Measurements from ENCODE around the gene C1orf141.
"Not testable (repeated sequence)": the region's sequence is repeated elsewhere in the genome, so short reads cannot be mapped to it uniquely, and the experiment has no call there.

Gene C1orf141

DNA sequence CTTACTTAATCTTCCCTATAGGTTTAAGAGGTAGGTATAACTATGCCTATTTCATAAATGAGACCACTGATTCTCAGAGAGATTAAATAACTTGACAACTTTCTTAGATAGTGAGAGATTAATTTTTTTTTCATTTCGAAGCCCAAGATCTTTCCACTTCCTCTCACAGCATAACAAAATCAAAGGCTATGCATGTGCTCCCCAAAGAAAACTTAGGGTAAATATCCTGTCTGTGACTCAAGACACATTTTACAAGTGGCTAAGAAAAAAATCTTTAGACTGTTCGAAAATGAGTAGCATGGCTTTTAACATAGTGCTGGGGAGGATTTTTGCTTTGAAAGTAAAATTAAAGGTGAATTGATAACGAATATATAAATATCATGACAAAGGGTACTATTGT is 8.2 kb upstream of the C1orf141 start:
- no peak for DNase-seq

DNA sequence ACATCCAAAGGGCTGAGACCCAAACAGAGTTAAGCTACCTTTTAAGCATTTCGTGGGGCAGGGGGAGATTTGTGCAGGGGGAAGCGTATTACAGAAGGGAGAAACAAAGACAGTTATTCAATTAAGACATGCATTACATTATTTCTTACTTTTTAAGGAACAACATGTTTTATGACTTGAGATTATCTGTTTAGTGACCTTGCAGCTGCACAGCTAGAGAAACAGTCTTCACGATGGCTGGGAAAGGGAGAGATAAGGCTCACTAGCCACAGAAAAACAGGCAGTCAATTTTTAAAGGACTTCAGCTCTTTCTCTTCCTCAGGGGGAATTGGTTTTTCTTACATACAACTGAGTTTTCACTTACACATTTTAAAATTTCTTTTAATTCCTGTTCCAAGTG is 7.1 kb upstream of the C1orf141 start:
- not testable (repeated sequence) for DNase-seq

DNA sequence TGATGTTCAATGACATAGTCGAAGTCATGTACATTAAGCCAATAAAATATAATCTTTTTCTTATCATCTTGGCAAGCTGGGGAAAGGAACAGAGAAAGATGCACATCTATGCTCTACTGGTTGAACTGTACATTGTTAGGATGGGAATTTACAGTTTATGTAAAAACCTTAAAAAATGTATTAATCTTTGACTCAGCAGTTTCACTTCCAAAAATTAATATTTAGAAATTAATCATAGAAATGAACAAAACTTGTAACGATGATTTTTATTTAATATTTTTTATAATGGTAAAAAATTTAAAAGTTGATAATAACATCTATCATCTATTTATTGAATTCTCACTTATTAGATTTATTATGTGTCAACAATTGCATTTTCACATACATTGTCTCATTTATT is 5.7 kb upstream of the C1orf141 start:
- DNase-seq = no peak

DNA sequence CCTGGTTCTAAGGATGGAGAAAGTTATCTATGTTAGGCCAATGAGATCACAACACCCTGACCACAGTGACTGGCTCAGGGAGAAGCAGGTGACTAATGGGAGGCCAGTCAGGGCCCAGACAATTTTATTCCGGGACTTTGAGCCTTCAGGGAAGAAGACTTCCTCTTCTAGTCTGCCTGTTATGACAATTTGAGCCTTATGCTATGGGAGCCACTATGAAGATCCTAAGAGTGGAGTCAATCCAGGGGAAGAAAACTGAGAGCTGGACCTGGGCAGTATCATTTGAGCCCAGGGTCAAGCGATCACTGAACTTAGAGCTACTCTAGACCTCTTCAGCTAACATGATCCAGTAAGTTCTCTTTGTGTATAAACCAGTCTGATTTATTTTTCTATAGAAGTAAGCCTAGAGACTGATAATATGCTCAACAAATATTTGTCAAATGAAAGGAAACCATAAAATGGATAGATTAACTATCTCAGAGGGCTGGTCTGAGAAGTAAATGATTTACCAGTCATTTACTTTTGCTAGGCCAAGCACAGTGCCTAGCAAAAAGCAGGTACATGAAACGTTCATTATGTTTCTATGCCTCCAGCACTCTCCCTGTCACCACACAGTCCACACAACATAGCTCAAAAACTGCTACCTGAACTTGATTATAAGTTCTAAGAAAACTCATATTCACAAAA is 4.2 kb upstream of the C1orf141 start:
- DNase-seq = no peak

DNA sequence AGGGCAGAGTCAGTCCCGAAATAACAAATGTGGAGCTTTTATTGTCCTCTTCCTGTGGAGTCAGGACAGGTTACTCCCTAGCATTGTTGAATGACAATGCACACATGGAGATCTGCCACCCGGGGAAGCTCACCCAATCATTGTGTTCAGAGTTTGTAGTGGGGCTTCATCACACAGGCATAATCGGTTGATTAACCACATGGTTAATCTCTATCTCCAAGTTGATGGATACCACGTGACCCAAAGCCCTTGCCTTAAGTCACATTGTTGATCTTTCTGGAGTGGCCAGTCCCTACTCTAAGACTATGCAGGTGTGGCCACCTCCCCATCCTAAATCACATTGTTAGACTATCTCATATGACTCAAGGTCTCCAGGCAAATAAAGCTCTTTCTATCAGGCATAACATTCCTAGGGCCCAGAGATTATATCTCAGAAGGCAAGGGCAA is 2.6 kb upstream of the C1orf141 start:
- no peak for DNase-seq

DNA sequence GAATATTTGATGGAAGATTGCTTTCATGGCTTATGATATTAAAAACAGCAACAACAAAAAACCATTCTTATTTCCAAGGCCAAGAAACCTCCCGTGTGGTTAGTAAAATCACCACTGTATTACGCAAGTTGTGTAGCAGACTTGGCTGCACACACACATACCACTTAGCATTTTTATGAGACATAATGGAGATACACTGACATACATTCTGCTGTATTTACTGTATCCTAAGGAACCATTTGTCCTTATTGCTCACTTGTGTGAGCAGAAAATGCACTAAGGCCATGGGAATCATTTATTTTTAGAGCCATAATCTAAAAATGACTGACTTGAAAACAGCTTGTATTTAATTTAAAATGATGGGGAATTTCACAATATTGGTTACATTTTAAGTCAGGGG is 584 bp upstream of the C1orf141 start:
- peak; percentile 19 for DNase-seq

DNA sequence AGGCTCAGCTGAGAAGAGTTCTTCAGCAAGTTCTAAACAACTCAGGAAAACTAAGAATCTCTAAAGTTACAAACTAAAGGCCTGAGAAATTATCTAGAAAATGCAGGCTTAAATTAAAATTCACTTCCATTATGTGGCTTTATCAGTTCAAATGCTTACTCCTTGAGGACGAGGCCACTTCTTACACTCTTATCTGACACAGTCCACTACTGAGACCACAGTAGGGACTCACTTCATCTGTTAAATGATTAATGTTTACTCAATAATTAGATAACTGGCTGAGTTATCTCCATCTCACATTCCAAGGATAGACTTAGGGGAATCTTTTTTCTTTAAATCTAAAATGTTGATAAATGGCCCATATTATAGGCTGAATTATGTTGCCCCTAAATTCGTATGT is 1.6 kb downstream of the C1orf141 start:
- no peak for DNase-seq

DNA sequence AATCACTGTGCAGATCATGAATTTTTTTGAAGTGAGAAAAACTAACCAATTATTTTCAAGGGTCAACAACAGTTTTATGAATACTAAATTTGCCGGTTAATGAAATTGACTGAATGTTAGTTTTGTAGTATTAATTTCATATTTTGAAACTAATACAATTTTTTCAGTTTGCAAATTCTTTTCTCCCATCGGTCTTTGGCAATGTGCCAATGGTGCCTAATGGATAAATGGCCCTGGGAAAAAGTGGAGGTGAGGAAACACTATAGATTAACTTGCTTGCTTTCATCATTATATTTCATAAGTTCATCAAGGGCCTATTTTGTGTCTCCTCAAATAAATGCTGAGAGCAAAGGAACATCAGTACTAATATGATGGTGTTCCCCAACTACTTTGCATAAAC is 4.1 kb downstream of the C1orf141 start:
- no peak for DNase-seq

DNA sequence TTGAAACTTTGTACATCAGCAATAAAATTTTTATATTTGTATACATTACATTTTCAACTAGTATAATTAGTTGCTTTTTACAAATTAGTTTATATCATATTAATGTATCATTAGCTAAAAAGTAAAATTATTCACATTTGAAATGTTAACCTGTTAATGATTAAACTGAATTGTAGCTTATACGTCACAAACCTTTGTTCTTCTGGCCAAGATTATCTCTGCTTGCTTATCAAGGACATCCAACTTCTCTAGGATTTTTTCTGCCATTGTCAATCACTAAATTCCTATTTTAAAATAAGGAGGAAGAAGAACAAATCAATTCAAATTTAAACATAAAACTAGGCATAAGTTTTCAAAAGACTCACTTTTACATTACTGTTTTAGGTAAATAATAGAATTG is 7.8 kb downstream of the C1orf141 start:
- DNase-seq = no peak

DNA sequence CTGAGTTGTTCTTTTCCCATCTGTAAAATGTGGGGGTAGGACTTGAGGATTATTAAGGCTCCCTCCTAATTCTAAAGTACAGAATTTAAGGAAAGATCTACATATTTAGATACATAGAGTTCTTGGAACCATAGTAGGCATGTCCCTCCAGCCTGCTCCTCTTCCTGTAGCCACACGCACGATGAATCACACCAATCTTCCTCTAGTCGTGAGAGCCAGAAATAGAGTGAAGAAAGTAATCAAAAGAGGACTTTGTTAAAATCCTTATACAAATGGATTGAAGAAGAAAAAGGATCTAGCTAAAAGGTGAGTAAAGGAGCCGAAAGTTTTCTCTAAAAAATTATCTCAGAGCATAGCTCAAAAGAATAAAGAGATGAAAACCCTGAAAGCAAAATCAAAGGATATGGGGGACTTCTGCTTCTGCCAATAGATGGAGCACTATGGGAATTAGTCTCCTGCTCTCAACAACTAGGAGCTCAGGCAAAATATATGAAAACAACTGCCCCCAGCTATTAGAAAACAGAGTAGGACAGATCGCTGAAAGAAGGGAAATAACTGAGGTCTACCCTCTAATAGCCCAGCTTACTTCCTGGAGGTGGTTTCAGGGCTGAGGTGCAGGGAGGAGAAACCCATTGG is 8.5 kb downstream of the C1orf141 start:
- DNase-seq = peak; percentile 9

DNA sequence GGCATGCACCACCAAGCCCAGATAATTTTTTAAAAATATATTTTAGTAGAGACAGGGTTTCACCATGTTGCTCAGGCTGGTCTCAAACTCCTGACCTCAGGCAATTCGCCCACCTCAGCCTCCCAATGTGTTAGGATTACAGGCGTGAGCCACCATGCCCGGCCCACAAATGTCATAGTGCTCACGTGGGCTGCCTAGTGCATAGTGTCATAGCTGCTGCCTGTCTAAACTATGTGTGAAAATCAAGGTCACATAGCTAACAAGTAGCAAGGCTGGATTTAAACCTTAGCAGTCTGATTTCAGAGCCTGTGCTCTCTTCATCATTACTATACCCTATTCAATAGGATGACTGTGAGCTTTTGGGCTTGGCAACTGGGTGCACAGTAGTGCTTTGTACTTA is 10.3 kb downstream of the C1orf141 start:
- no peak for DNase-seq

DNA sequence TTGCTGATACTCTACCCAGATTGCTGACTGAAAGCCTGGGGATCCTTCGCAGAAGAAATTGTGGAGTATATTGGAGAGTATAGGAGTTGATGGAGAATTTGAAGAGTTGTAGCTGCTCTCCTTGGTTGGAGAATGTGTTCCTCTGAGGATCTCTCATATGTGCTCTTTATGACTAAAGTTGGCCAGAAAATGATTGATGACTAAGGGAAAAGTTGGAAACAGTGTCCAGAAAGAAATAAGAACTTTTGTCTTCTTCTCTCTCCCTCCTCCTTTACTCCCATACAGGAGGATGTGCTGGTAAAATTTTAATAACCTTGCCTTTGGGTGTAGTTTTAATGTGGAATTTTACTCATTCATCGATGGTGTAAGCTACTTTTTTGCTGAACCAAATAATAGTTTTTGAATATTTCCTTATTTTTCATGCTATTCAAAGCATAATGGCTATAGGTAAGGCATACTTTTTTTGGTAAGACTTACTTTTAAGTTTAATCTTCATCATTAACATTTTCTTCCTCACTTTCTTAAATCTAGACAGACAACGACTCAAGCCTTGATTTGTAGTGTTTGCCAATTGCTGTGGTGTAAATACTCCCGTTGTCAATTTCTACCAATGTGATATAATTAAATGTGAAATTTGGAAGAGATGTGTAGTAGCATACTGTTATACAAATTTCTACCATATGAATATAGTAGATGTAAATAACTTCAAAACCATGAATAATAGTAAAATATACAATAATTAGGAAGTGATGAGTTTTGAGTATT is 13.7 kb downstream of the C1orf141 start:
- DNase-seq = no peak

DNA sequence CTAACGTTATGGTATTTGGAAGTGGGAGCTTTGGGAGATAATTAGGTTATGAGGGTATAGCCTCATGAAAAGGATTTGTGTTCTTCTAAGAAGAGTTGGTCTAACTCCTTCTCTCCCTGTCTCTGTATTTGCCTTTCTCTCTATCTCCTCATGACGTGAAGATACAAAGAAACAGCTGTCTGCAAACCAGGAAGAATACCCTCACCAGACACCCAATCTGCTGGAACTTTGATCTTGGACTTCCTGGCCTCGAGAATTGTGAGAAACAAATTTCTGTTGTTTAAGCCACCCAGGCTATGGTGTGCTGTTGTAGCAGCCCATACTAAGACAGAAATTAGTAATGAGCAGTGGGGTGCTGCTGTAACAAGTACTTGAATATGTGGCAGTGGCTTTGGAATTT is 16.1 kb downstream of the C1orf141 start:
- DNase-seq = no peak

DNA sequence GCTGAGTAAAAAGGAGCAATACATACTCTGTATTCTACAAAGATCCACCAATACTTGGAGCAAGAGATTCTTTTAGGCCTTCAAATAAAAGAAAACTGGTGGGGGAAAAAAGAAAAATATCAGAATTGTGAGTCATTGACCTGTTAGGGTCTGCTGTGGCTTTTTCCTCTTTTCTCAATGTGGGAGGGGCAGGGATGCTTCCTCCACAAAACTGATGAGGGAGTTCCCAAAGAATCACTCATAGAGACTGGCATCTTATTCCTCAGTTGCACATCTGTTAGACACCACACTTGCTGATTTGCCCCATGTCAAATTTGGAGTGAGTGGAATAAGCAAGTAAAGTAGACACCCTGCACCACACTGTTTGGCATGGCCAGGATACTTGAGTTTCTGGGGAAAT is 16.6 kb downstream of the C1orf141 start:
- DNase-seq = no peak

DNA sequence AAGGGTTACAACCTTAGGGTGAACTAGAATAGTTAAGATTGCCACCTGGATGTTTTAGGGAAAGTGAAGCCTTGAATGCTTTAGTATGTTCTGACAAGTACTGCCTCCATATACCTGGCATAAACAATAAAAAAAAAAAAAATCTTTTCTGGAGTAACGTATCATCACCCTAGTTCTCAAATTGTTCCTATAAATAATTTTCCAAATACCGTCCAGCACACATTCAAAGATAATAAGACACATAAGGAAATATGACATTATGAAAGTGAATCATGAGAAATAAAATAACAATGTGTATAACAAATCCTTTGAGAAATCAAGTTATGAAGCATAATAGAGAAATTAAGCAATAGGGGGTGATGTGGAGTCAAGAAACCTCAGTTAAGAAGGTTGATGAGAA is 20.6 kb downstream of the C1orf141 start:
- no peak for DNase-seq

DNA sequence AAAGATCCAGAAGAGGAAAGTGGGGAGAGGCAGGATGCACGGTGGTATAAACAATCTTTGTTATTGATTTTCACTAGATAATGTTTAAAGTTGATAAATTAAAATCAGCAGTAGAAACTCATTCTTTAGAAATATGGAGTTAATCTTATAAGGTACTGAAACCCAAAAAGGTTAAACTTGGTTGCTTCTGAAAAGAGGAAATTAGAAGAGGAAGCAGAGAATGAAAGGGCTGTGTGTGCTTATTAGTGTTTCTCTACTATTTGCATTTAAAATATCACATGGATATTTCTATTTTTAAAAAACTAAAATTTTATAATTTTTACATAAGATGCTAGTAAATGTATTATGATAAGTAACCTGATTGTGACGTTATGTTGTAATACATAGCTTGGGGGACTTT is 24.4 kb downstream of the C1orf141 start:
- DNase-seq = no peak

DNA sequence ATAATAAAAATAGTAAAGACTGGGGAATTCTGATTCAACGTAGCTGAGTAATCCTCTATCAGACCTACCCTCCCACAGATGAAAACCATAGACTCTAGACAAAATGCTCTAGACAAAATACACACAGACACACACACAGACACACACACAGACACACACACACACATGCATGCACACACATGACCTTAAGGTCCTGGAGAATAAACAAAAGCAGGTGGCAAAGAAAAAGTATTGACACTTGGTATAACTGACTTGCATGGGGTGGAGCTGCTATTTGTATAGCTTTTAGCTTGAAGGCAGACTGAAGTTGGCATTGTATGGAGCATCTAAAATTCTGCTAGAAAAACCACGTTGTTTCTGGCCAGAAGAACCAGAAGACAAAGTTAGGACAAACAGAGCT is 29.3 kb downstream of the C1orf141 start:
- DNase-seq = no peak

DNA sequence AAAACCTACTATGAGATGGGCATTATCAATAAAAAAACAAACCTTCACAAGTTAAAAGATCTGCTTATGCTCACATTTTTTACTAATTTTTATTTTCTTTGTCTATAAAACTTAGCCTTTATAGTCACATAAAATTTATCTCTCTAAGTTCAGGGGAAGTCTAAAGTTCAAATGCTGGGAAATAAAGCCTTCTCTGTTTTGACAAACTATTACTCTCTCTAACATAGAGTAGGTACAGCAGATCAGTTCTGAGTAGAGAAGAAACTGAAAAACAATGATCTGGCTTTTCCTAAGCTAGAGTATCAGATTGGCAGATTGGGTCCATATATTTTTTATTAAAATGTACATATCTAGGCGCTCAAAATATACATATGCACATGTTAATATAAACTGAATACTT is 31.2 kb downstream of the C1orf141 start:
- DNase-seq = no peak

DNA sequence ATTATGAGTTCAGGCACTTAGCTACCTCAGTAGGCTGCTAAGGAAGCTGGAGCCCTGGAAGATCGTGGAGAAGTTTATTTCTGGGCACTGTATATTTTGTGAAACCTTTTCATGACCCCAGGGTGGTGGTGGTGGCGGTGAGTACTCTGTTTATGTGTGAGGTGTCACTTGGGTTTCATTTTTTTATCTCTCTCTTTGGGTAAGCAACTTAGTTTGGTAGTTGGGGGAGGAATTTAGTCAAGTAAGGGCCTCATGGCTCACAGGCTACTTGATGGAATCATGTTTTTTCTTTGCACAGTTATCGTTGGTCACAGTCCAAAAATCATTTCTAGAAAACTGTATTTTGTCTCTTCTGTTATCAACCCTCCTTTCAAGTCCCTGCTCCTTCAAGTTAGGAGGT is 33.9 kb downstream of the C1orf141 start:
- DNase-seq = no peak

DNA sequence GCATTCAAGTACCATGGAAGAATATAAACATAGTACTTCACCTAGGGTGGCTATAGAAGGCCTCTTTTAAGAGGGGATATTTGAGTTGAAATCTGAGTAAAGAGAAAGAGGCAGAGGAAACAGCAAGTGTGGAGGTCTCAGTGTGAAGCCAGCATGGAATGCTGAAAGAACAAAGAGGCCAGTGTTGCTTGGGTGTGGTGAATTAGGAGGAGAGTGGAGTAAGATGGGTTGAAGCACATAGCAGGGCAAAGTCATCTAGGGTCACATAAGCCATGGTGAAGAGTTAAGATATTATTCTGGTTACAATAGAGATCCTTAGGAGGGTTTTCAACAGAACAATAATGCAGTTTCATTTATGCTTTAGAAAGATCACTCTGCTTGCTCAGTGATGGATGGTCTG is 37.5 kb downstream of the C1orf141 start:
- no peak for DNase-seq

DNA sequence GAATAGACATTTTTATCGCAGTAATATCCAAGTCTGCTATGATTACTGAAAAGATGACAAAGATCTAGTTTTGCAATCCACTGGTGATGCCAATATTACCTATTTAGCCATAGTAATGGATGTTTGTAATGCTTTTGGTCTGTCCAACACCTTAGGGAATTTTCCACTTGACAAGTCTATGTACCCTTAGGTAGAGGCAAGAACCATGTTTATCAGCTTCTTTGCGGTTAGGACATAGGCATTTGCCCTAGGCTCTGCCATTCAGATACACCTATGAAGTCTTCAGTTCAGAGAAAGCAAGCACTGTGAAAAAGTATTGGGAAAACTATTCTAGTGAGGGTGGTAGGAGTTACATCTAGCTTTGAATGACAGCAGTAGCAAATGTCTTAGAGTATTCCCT is 40.6 kb downstream of the C1orf141 start:
- no peak for DNase-seq

DNA sequence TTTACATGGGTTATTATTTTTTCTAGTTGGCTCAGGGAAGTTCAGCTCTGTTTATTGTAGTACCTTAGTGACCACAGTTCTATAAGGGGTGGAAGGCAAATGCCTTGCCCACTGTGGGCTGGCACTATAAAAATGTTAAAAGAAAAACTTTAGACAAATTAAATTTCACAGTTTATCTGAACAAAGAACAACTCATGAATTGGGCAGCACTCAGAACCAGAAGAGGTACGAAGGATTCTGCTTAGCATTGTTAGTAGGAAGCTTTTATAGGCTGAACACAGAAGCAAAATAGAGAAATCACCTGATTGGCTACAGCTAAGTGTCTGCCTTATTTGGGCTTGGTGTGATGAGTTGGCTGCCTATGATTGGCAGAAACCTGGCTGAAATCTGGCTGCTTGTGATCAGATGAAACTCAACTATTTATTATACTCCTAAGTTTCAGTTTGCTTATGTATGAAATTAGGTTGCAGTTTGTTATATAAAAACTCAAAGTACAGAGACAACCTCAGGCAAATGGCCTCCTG is 45.0 kb downstream of the C1orf141 start:
- DNase-seq = no peak

DNA sequence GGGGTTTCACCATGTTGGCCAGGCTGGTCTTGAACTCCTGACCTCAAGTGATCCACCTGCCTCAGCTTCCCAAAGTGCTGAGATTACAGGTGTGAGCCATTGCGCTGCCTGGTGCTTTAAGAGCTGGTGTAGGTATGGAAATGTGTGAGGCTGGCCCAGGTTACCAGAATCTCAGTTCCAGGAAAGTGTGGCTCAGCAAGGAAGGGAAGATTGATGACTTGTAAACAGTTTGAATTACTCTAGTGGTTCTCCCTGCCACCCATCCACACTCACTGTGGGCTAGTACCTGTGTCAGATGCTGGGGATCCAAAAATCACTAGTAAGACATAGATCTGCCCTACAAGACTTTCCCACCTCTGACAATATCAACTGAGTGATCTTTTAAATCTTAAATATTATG is 46.3 kb downstream of the C1orf141 start:
- no peak for DNase-seq

DNA sequence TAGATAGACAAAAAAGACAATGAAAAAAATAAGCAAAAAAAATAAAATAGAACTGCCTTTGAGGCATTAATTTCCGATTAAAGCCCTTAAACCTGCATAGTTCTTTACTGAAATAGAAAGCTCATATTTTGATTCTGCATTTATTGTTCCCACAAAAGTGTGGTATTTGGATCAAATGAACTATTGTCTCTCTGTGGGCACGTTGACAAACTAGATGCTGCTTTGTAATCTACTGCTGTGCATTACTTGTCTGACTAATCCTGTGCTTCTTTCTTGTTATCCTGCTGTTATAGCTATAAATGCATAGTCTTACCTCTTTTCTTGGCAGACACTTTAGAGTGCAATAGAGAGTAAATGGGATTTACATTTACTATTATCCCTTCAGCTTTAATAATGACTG is 49.4 kb downstream of the C1orf141 start:
- no peak for DNase-seq

All from fibroblast of skin of back (primary cell).